HG03159 (cell line): ENCODE data around the gene PLXNA1.

Source experiments
- ATAC-seq: cut with Tn5 transposase; IDR thresholded peaks from one replicate; pipeline ENCODE4 v1.9.1; 2021; ENCODE audit warnings: mild to moderate bottlenecking, moderate library complexity; ENCODE audit not compliant: unreplicated experiment

Gene PLXNA1

GRCh38 chr3:126952983-126953660 is 29.8 kb upstream of the PLXNA1 start:
- no peak for ATAC-seq

GRCh38 chr3:126954141-126954842 is 28.6 kb upstream of the PLXNA1 start:
- ATAC-seq = peak; percentile 49

- peak; percentile 84 for ATAC-seq
These were observed 27.7 kb upstream of the PLXNA1 start for GRCh38 chr3:126955004-126955790.

GRCh38 chr3:126956361-126956760 is 26.6 kb upstream of the PLXNA1 start:
- ATAC-seq = no peak

GRCh38 chr3:126956866-126957650 is 25.9 kb upstream of the PLXNA1 start:
- no peak for ATAC-seq

- ATAC-seq = no peak
These were observed 24.9 kb upstream of the PLXNA1 start for GRCh38 chr3:126957776-126958637.

GRCh38 chr3:126958638-126959085 is 24.3 kb upstream of the PLXNA1 start:
- no peak for ATAC-seq

- no peak for ATAC-seq
These were observed 23.6 kb upstream of the PLXNA1 start for GRCh38 chr3:126959136-126959920.

- no peak for ATAC-seq
These were observed 22.9 kb upstream of the PLXNA1 start for GRCh38 chr3:126959921-126960603.

GRCh38 chr3:126960604-126960995 is 22.3 kb upstream of the PLXNA1 start:
- ATAC-seq = no peak

GRCh38 chr3:126961191-126961790 is 21.6 kb upstream of the PLXNA1 start:
- ATAC-seq = peak; percentile 71

- no peak for ATAC-seq
These were observed 21.0 kb upstream of the PLXNA1 start for GRCh38 chr3:126961791-126962461.

- ATAC-seq = no peak
These were observed 20.2 kb upstream of the PLXNA1 start for GRCh38 chr3:126962756-126963155.

GRCh38 chr3:126963261-126964190 is 19.4 kb upstream of the PLXNA1 start:
- ATAC-seq = no peak

GRCh38 chr3:126964261-126964660 is 18.7 kb upstream of the PLXNA1 start:
- no peak for ATAC-seq

GRCh38 chr3:126964950-126965349 is 18.0 kb upstream of the PLXNA1 start:
- ATAC-seq = no peak
